SK-N-MC (cell line): ENCODE results near the gene PWWP2B.
A peak's percentile ranks its signal among the peaks of the same experiment; 100 is the strongest.

ENCODE experiments used
- DNase-seq: peaks from one replicate; pipeline ENCODE4 v3.0.0-alpha.2; 2011; ENCODE audit warnings: low read depth, low spot score
- H3K27ac ChIP-seq: fragments of 200-600 bp; sonication (generic); 2 replicates; pipeline ENCODE4 v1.5.1; 2016; ENCODE audit warnings: mixed run types
- H3K36me3 ChIP-seq: fragments of 200-600 bp; sonication (generic); 2 replicates; pipeline ENCODE4 v1.6.1; 2017; ENCODE audit warnings: antibody characterized with exemption, low read length, mixed read lengths; ENCODE audit not compliant: insufficient read depth
- H3K4me3 ChIP-seq: fragments of 200-600 bp; sonication (generic); 2 replicates; pipeline ENCODE4 v1.5.1; 2016
- H3K9ac ChIP-seq: fragments of 200-600 bp; sonication (generic); 2 replicates; pipeline ENCODE4 v1.8.0; 2017; ENCODE audit warnings: mixed run types, mixed read lengths; ENCODE audit not compliant: insufficient read length
- H3K9me3 ChIP-seq: fragments of 200-600 bp; sonication (generic); 2 replicates; pipeline ENCODE4 v1.6.1; 2017; ENCODE audit warnings: low read depth, mild to moderate bottlenecking, antibody characterized with exemption, low read length, moderate library complexity, mixed read lengths
- EZH2 ChIP-seq: fragments of 200-600 bp; sonication (generic); IDR thresholded peaks from one replicate; pipeline ENCODE4 v1.6.1; 2017; ENCODE audit warnings: antibody characterized with exemption
- FOXP2 ChIP-seq: optimal IDR thresholded peaks from 2 replicates; pipeline ENCODE3; 2011; ENCODE audit warnings: mild to moderate bottlenecking, moderate library complexity; ENCODE audit not compliant: insufficient read depth; ENCODE audit errors: extremely low read length, control extremely low read depth
- POLR2AphosphoS5 ChIP-seq: IDR thresholded peaks from 2 replicates; pipeline ENCODE4 v1.6.1; 2012; ENCODE audit warnings: mild to moderate bottlenecking, low read depth, low read length, borderline replicate concordance

Gene PWWP2B

GRCh38 chr10:132420469-132420980 is 23.5 kb downstream of the PWWP2B start:
- TF ChIP-seq EZH2: no peak
- no peak for TF ChIP-seq POLR2AphosphoS5
- TF ChIP-seq FOXP2: no peak
- Histone ChIP-seq H3K27ac (peak overlapping the region; percentile 60; the same call in 1 of the 2 replicates), H3K36me3 (peaks cover under 1% of the 10 kb centered on the region; the same call in 1 of the 2 replicates), H3K4me3 (no peak overlapping the region), H3K9me3 (no peaks in the 10 kb centered on the region), H3K9ac (no peak overlapping the region)
- DNase-seq: no peak

GRCh38 chr10:132420981-132421846 is 24.2 kb downstream of the PWWP2B start:
- DNase-seq: no peak
- H3K4me3 ChIP-seq: peak overlapping the region; percentile 28

GRCh38 chr10:132421847-132422751 is 25.1 kb downstream of the PWWP2B start:
- Histone ChIP-seq H3K36me3 (no peaks in the 10 kb centered on the region), H3K4me3 (peak overlapping the region; percentile 28), H3K9ac (peak overlapping the region; percentile 51), H3K9me3 (no peaks in the 10 kb centered on the region), H3K27ac (peak overlapping the region; percentile 85)
- TF ChIP-seq FOXP2: no peak
- no peak for TF ChIP-seq EZH2
- TF ChIP-seq POLR2AphosphoS5: no peak
- DNase-seq: no peak

More at GRCh38 chr10:132420981-132421846, 24.2 kb downstream of the PWWP2B start:
- Histone ChIP-seq H3K9ac (peak overlapping the region; percentile 51), H3K27ac (peak overlapping the region; percentile 85), H3K9me3 (no peaks in the 10 kb centered on the region), H3K36me3 (no peaks in the 10 kb centered on the region)
- no peak for TF ChIP-seq POLR2AphosphoS5
- TF ChIP-seq EZH2: no peak
- no peak for TF ChIP-seq FOXP2

GRCh38 chr10:132422903-132423825 is 26.2 kb downstream of the PWWP2B start:
- DNase-seq: no peak
- H3K36me3 ChIP-seq: no peaks in the 10 kb centered on the region
- H3K27ac ChIP-seq: peak overlapping the region; percentile 85
- no peak overlapping the region for H3K9ac ChIP-seq
- TF ChIP-seq EZH2 (no peak), FOXP2 (no peak), POLR2AphosphoS5 (no peak)
- no peaks in the 10 kb centered on the region for H3K9me3 ChIP-seq
- H3K4me3 ChIP-seq: no peak overlapping the region

- no peaks in the 10 kb centered on the region for H3K36me3 ChIP-seq
- no peaks in the 10 kb centered on the region for H3K9me3 ChIP-seq
- no peak for DNase-seq
- no peak overlapping the region for H3K4me3 ChIP-seq
- TF ChIP-seq FOXP2: no peak
- TF ChIP-seq EZH2: no peak
- TF ChIP-seq POLR2AphosphoS5: no peak
- peak overlapping the region; percentile 70 for H3K27ac ChIP-seq
- H3K9ac ChIP-seq: no peak overlapping the region
Measured at GRCh38 chr10:132423966-132424861, 27.2 kb downstream of the PWWP2B start.

GRCh38 chr10:132425029-132425756 is 28.2 kb downstream of the PWWP2B start:
- H3K27ac ChIP-seq: peak overlapping the region; percentile 70
- DNase-seq: no peak
- TF ChIP-seq FOXP2 (no peak), POLR2AphosphoS5 (no peak), EZH2 (no peak)
- no peak overlapping the region for H3K9ac ChIP-seq
- H3K4me3 ChIP-seq: no peak overlapping the region
- no peaks in the 10 kb centered on the region for H3K36me3 ChIP-seq
- no peaks in the 10 kb centered on the region for H3K9me3 ChIP-seq

- Histone ChIP-seq H3K4me3 (no peak overlapping the region), H3K27ac (no peak overlapping the region), H3K9me3 (no peaks in the 10 kb centered on the region), H3K36me3 (no peaks in the 10 kb centered on the region), H3K9ac (no peak overlapping the region)
- TF ChIP-seq POLR2AphosphoS5 (no peak), FOXP2 (no peak), EZH2 (no peak)
- no peak for DNase-seq
Measured at GRCh38 chr10:132425757-132426155, 28.8 kb downstream of the PWWP2B start.
